BLaER1 treated with 17β-estradiol and CSF1 and Interleukin-3, amounts not matched to agents 10 nM and 100 nM (cell line): ENCODE measurements around the gene OR8B4.

Source experiments
- H3K27ac ChIP-seq, 11 experiments: shearing (Covaris generic); formaldehyde crosslinking; 2 replicates each; pipeline ENCODE4 v1.8.1; 2022
- H3K27me3 ChIP-seq, 11 experiments: shearing (Covaris generic); formaldehyde crosslinking; 2 replicates each; pipeline ENCODE4 v1.8.1; 2022
- H3K36me3 ChIP-seq, 11 experiments: shearing (Covaris generic); formaldehyde crosslinking; 2 replicates each; pipeline ENCODE4 v1.8.1; 2022
- H3K4me1 ChIP-seq, 10 experiments: shearing (Covaris generic); formaldehyde crosslinking; 2 replicates each; pipeline ENCODE4 v1.8.1; 2022
- H3K4me2 ChIP-seq, 11 experiments: shearing (Covaris generic); formaldehyde crosslinking; 2 replicates each; pipeline ENCODE4 v1.8.1; 2022
- H3K4me3 ChIP-seq, 10 experiments: shearing (Covaris generic); formaldehyde crosslinking; 2 replicates each; pipeline ENCODE4 v1.8.1; 2022
- H3K9ac ChIP-seq, 11 experiments: shearing (Covaris generic); formaldehyde crosslinking; 2 replicates each; pipeline ENCODE4 v1.8.1; 2022
- H3K9me3 ChIP-seq, 11 experiments: shearing (Covaris generic); formaldehyde crosslinking; replicated peaks in 1 of 11; 2 replicates each; pipeline ENCODE4 v1.8.1; 2022
- H4K20me1 ChIP-seq, 11 experiments: shearing (Covaris generic); formaldehyde crosslinking; 2 replicates each; pipeline ENCODE4 v1.8.1; 2022
- Cebpa-rat ChIP-seq, 11 experiments: shearing (Covaris generic); IDR thresholded peaks; 2 replicates each; pipeline ENCODE4 v1.8.1; 2022

The OR8B4 gene

DNA sequence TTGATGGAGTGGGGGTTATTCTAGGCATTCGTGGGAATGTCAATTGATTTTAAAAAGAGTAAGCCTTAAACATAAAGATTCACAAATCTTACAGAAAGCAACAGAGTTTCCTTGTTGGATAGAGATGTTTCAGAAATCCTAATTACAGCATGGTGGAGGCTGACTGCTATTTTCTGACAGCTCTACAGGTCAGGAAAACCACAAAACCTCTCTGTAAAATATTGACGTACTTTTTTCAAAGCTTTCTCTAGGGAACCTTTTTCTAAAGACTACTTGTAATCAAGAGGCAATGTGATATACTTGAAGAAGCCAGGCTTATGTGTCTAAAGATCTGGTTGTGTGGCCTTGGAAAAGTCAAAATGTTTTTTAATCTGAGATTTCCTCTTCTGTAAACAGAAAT, 29.9 kb upstream of the OR8B4 start:
- H3K9ac ChIP-seq: no peak overlapping the region
- peak overlapping the region in 10 of 11 experiments; percentile 20 to 72 (median 58); a peak in 20 of 22 replicates for H3K4me2 ChIP-seq
- no peaks in the 10 kb centered on the region for H3K36me3 ChIP-seq
- peaks cover 6 to 20% (median 16%) of the 10 kb centered on the region in 10 experiments; a peak in 19 of 20 replicates for H3K4me1 ChIP-seq
- H3K27me3 ChIP-seq: no peaks in the 10 kb centered on the region
- H4K20me1 ChIP-seq: no peaks in the 10 kb centered on the region
- peak overlapping the region in 4 of 11 experiments; percentile 6 to 28 (median 19); a peak in 5 of 22 replicates for H3K27ac ChIP-seq
- peaks cover 0 to 14% (median 9%) of the 10 kb centered on the region in 11 experiments; a peak in 15 of 22 replicates for H3K9me3 ChIP-seq
- TF ChIP-seq Cebpa-rat (IDR thresholded peaks at IDR 0.05): no peak
- no peak overlapping the region for H3K4me3 ChIP-seq

- TF ChIP-seq Cebpa-rat (IDR thresholded peaks at IDR 0.05): no peak
- Histone ChIP-seq H3K27me3 (no peaks in the 10 kb centered on the region), H3K9ac (no peak overlapping the region), H3K9me3 (peaks cover 0 to 8% (median 4%) of the 10 kb centered on the region in 11 experiments; a peak in 3 of 22 replicates), H3K4me1 (no peaks in the 10 kb centered on the region; a peak in 1 of 20 replicates), H3K4me3 (no peak overlapping the region), H3K4me2 (no peak overlapping the region), H4K20me1 (no peaks in the 10 kb centered on the region), H3K36me3 (no peaks in the 10 kb centered on the region), H3K27ac (no peak overlapping the region)
Measured at GRCh38 chr11:124446916-124447315, 22.2 kb upstream of the OR8B4 start.

- no peak for TF ChIP-seq Cebpa-rat (IDR thresholded peaks at IDR 0.05)
- H3K4me3 ChIP-seq: no peak within 1 kb of the TSS
Measured at GRCh38 chr11:124445646-124446150, 21.0 kb upstream of the OR8B4 start, which contains the start of gene OR8B8. TSS of gene OR8B8 (minus strand) at chr11:124445696. CDS start at chr11:124441085, 4,611 bp downstream.

GRCh38 chr11:124442847-124443246, 18.2 kb upstream of the OR8B4 start:
- Histone ChIP-seq H3K36me3 (no peaks in the 10 kb centered on the region), H3K4me2 (no peak overlapping the region), H3K9ac (no peak overlapping the region), H3K4me3 (no peak overlapping the region), H3K4me1 (no peaks in the 10 kb centered on the region; a peak in 1 of 20 replicates), H4K20me1 (no peaks in the 10 kb centered on the region), H3K27ac (no peak overlapping the region), H3K9me3 (peaks cover 0 to under 1% (median 0%) of the 10 kb centered on the region in 11 experiments; a peak in 1 of 22 replicates), H3K27me3 (no peaks in the 10 kb centered on the region)
- no peak for TF ChIP-seq Cebpa-rat (IDR thresholded peaks at IDR 0.05)

More at GRCh38 chr11:124445646-124446150, 21.0 kb upstream of the OR8B4 start, which contains the start of gene OR8B8:
- Histone ChIP-seq H3K9me3 (peaks cover 0 to 8% (median 4%) of the 10 kb centered on the region in 11 experiments; a peak in 3 of 22 replicates), H3K9ac (no peak within 1 kb of the TSS), H3K4me2 (no peak within 1 kb of the TSS), H3K27me3 (no peaks in the 10 kb centered on the region), H3K27ac (no peak within 1 kb of the TSS), H3K36me3 (no peaks in the 10 kb centered on the region), H4K20me1 (no peaks in the 10 kb centered on the region), H3K4me1 (no peaks in the 10 kb centered on the region; a peak in 1 of 20 replicates)

- Histone ChIP-seq H3K4me1 (no peaks in the 10 kb centered on the region; a peak in 1 of 20 replicates), H3K9me3 (peaks cover 0 to 2% (median 0%) of the 10 kb centered on the region in 11 experiments; a peak in 1 of 22 replicates), H3K36me3 (no peaks in the 10 kb centered on the region), H3K4me3 (no peak overlapping the region), H3K9ac (no peak overlapping the region), H3K4me2 (no peak overlapping the region), H3K27ac (no peak overlapping the region), H3K27me3 (no peaks in the 10 kb centered on the region), H4K20me1 (no peaks in the 10 kb centered on the region)
- no peak for TF ChIP-seq Cebpa-rat (IDR thresholded peaks at IDR 0.05)
Measured at GRCh38 chr11:124442442-124442841, 17.8 kb upstream of the OR8B4 start.

DNA sequence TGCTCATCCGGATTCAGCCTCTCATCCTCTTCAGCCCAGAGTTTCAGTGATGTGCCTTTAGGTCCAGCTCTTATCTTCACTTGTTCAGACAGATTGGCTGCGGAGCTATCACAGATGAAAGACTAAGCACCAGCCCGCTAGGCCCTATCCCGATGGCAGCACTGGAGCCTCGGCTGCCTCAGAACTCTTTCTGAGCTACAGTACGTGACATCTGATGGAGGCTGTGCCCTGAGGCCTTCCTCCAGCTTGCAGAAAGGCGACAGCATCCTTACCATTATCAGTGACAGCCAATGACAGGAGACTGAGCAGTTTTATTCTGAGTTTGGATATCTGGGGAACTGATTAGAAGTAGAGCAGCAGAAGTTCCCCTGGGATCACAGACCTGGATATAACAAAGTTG, 16.8 kb upstream of the OR8B4 start:
- H3K27ac ChIP-seq: no peak overlapping the region
- no peaks in the 10 kb centered on the region; a peak in 1 of 20 replicates for H3K4me1 ChIP-seq
- no peak for TF ChIP-seq Cebpa-rat (IDR thresholded peaks at IDR 0.05)
- peaks cover 0 to 5% (median 0%) of the 10 kb centered on the region in 11 experiments; a peak in 1 of 22 replicates for H3K9me3 ChIP-seq
- H3K4me3 ChIP-seq: no peak overlapping the region
- H4K20me1 ChIP-seq: no peaks in the 10 kb centered on the region
- H3K36me3 ChIP-seq: no peaks in the 10 kb centered on the region
- no peak overlapping the region for H3K4me2 ChIP-seq
- H3K9ac ChIP-seq: no peak overlapping the region
- H3K27me3 ChIP-seq: no peaks in the 10 kb centered on the region

DNA sequence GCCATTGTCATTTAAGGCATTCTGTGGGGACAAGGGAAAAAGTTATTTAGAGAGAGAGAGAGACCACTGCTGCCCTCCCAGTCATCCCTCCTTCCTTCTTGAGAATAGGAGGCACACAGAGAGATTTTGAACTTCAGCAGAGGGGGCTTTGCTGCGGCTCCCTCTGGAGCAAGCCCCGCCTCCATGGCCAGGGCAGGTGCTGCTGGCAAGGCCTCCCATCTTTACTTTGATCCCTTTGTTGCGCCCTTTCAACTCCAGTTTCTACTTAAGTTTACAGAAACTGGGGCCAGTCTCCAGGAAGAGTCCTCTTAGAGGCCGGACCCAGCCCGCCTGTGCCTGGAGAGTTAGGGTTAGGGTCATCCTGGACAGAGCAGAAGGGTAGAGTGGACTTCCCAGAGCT, 16.4 kb upstream of the OR8B4 start:
- Histone ChIP-seq H3K27me3 (no peaks in the 10 kb centered on the region), H4K20me1 (no peaks in the 10 kb centered on the region), H3K4me1 (no peaks in the 10 kb centered on the region; a peak in 1 of 20 replicates), H3K9ac (no peak overlapping the region), H3K4me2 (no peak overlapping the region), H3K36me3 (no peaks in the 10 kb centered on the region), H3K4me3 (no peak overlapping the region), H3K27ac (no peak overlapping the region), H3K9me3 (peaks cover 0 to 5% (median 0%) of the 10 kb centered on the region in 11 experiments; a peak in 1 of 22 replicates)
- no peak for TF ChIP-seq Cebpa-rat (IDR thresholded peaks at IDR 0.05)

GRCh38 chr11:124440608-124441007, 15.9 kb upstream of the OR8B4 start:
- Histone ChIP-seq H3K36me3 (no peaks in the 10 kb centered on the region), H3K4me2 (no peak overlapping the region), H3K27ac (no peak overlapping the region), H3K4me1 (no peaks in the 10 kb centered on the region; a peak in 1 of 20 replicates), H3K9ac (no peak overlapping the region), H3K9me3 (peaks cover 0 to 5% (median 0%) of the 10 kb centered on the region in 11 experiments; a peak in 1 of 22 replicates), H3K4me3 (no peak overlapping the region), H3K27me3 (no peaks in the 10 kb centered on the region), H4K20me1 (no peaks in the 10 kb centered on the region)
- TF ChIP-seq Cebpa-rat (IDR thresholded peaks at IDR 0.05): no peak

DNA sequence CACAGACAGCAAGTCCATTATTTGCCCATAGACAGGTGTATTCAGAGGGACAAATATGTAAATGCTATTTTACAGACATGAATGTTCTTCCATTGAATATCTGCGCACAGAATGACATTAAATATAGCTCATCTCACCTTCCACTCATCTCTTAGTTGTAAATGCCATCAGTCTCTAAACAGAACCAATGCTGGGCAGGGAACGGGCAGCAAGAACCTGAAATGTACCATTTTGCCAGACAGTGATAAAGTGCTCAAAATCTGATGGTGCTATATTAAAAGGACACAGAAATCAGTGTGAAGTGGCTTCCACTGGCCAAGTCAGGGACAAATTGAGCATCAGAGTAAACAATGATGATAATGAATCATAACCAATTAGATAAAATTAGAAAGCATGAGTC, 10.0 kb upstream of the OR8B4 start:
- Histone ChIP-seq H3K9ac (no peak overlapping the region), H3K4me2 (no peak overlapping the region)

DNA sequence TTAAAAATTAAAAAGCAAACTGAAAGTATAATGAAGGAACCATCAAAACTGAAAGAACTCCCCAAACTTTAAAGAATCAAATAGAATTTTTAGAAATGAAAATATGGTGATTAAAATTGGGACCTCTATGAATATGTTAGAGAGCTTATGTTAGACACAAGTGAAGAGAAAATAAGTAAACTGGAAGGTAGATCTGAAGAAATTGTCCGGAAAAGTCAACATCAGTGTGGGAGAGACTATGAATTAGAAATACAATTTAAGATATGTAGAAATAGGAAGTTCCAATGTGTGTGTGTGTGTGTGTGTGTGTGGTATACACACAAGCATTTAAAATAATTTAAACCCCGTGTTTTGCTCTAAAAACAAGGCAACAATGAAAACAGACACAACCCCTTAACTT, 4.9 kb upstream of the OR8B4 start:
- H3K9me3 ChIP-seq: peaks cover 10 to 21% (median 19%) of the 10 kb centered on the region in 11 experiments; a peak in 21 of 22 replicates
- H3K4me3 ChIP-seq: no peak overlapping the region
- no peak for TF ChIP-seq Cebpa-rat (IDR thresholded peaks at IDR 0.05)
- no peaks in the 10 kb centered on the region for H4K20me1 ChIP-seq
- no peaks in the 10 kb centered on the region for H3K27me3 ChIP-seq
- no peak overlapping the region for H3K4me2 ChIP-seq
- no peak overlapping the region for H3K27ac ChIP-seq
- H3K4me1 ChIP-seq: no peaks in the 10 kb centered on the region
- no peak overlapping the region for H3K9ac ChIP-seq
- no peaks in the 10 kb centered on the region for H3K36me3 ChIP-seq

More for the DNA sequence above, 10.0 kb upstream of the OR8B4 start:
- no peak for TF ChIP-seq Cebpa-rat (IDR thresholded peaks at IDR 0.05)
- no peak overlapping the region for H3K4me3 ChIP-seq
- H3K4me1 ChIP-seq: no peaks in the 10 kb centered on the region
- peaks cover 7 to 17% (median 10%) of the 10 kb centered on the region in 11 experiments; a peak in 21 of 22 replicates for H3K9me3 ChIP-seq
- no peak overlapping the region for H3K27ac ChIP-seq
- no peaks in the 10 kb centered on the region for H4K20me1 ChIP-seq
- no peaks in the 10 kb centered on the region for H3K36me3 ChIP-seq
- H3K27me3 ChIP-seq: no peaks in the 10 kb centered on the region
